NOMO-1 treated with DMSO at 0.1 percent for 48 hours (cell line): ENCODE data around the gene ACSF3.
"Not testable (repeated sequence)": the region's sequence is repeated elsewhere in the genome, so short reads cannot be mapped to it uniquely, and the experiment has no call there.

Source experiments
- DNase-seq: peaks from one replicate; lab custom pipeline; 2025; ENCODE audit not compliant: unreplicated experiment; lab: John Stamatoyannopoulos, UW

The ACSF3 gene

GRCh38 chr16:89187032-89187769, 93.5 kb downstream of the ACSF3 start:
- peak; percentile 56 for DNase-seq

- no peak for DNase-seq
These were observed 94.2 kb downstream of the ACSF3 start for GRCh38 chr16:89187770-89188392.

- not testable (repeated sequence) for DNase-seq
These were observed 95.1 kb downstream of the ACSF3 start for GRCh38 chr16:89188471-89189357.

GRCh38 chr16:89189358-89190025, 95.8 kb downstream of the ACSF3 start:
- DNase-seq, result no peak

- no peak for DNase-seq
These were observed 96.7 kb downstream of the ACSF3 start for GRCh38 chr16:89190150-89190958.

GRCh38 chr16:89191033-89191900, 97.6 kb downstream of the ACSF3 start:
- no peak for DNase-seq

- DNase-seq, result no peak
These were observed 98.2 kb downstream of the ACSF3 start for GRCh38 chr16:89191901-89192185.

GRCh38 chr16:89192186-89192955, 98.7 kb downstream of the ACSF3 start:
- peak; percentile 49 for DNase-seq

GRCh38 chr16:89192956-89193575, 99.4 kb downstream of the ACSF3 start:
- peak; percentile 64 for DNase-seq

GRCh38 chr16:89193576-89194293, 100.1 kb downstream of the ACSF3 start:
- DNase-seq, result no peak

GRCh38 chr16:89194340-89195311, 101.0 kb downstream of the ACSF3 start:
- DNase-seq, result no peak

- DNase-seq, result no peak
These were observed 102.0 kb downstream of the ACSF3 start for GRCh38 chr16:89195521-89196171.

GRCh38 chr16:89197033-89197632, 103.5 kb downstream of the ACSF3 start:
- no peak for DNase-seq

- DNase-seq, result no peak
These were observed 104.2 kb downstream of the ACSF3 start for GRCh38 chr16:89197633-89198416.
